ENCODE measurements around the gene GGA2. TPM values are rescaled to one million over a fixed set of nuclear protein-coding genes. Genes with fewer than 3 reads are reported as not detected.

The GGA2 gene
- total RNA-seq, 1 donor = 103 TPM

- Histone ChIP-seq H3K9me3 (ENCODE audit: low read depth, low read length) (no peaks in the 10 kb centered on the region), H3K4me3 (ENCODE audit: low read length) (no peak overlapping the region), H3K27me3 (ENCODE audit: insufficient read depth, low read length) (no peaks in the 10 kb centered on the region), H3K4me1 (ENCODE audit: insufficient read depth, low read length) (peaks cover 15% of the 10 kb centered on the region)
Measured at GRCh38 chr16:23435500-23435899, 74.8 kb downstream of the GGA2 start.

GRCh38 chr16:23434380-23434779 is 75.9 kb downstream of the GGA2 start:
- Histone ChIP-seq H3K27me3 (ENCODE audit: insufficient read depth, low read length) (no peaks in the 10 kb centered on the region), H3K4me3 (ENCODE audit: low read length) (no peak overlapping the region), H3K4me1 (ENCODE audit: insufficient read depth, low read length) (peaks cover 15% of the 10 kb centered on the region), H3K9me3 (ENCODE audit: low read depth, low read length) (no peaks in the 10 kb centered on the region)

GRCh38 chr16:23433261-23433920 is 76.9 kb downstream of the GGA2 start:
- Histone ChIP-seq H3K4me1 (ENCODE audit: insufficient read depth, low read length) (peaks cover 15% of the 10 kb centered on the region), H3K4me3 (ENCODE audit: low read length) (no peak overlapping the region), H3K27me3 (ENCODE audit: insufficient read depth, low read length) (no peaks in the 10 kb centered on the region), H3K9me3 (ENCODE audit: low read depth, low read length) (no peaks in the 10 kb centered on the region)

GRCh38 chr16:23432176-23433128 is 77.8 kb downstream of the GGA2 start:
- Histone ChIP-seq H3K4me1 (ENCODE audit: insufficient read depth, low read length) (peaks cover 15% of the 10 kb centered on the region), H3K9me3 (ENCODE audit: low read depth, low read length) (no peaks in the 10 kb centered on the region), H3K27me3 (ENCODE audit: insufficient read depth, low read length) (no peaks in the 10 kb centered on the region), H3K4me3 (ENCODE audit: low read length) (no peak overlapping the region)

GRCh38 chr16:23428351-23428750 is 81.9 kb downstream of the GGA2 start:
- H3K27me3 ChIP-seq (ENCODE audit: insufficient read depth, low read length) = no peaks in the 10 kb centered on the region
- H3K4me1 ChIP-seq (ENCODE audit: insufficient read depth, low read length) = no peaks in the 10 kb centered on the region
- H3K9me3 ChIP-seq (ENCODE audit: low read depth, low read length) = no peaks in the 10 kb centered on the region
- H3K4me3 ChIP-seq (ENCODE audit: low read length) = no peak overlapping the region

- H3K4me1 ChIP-seq (ENCODE audit: insufficient read depth, low read length) = no peaks in the 10 kb centered on the region
- no peak overlapping the region for H3K4me3 ChIP-seq (ENCODE audit: low read length)
- H3K27me3 ChIP-seq (ENCODE audit: insufficient read depth, low read length) = no peaks in the 10 kb centered on the region
- no peaks in the 10 kb centered on the region for H3K9me3 ChIP-seq (ENCODE audit: low read depth, low read length)
Measured at GRCh38 chr16:23424292-23424958, 85.9 kb downstream of the GGA2 start.

- no peaks in the 10 kb centered on the region for H3K4me1 ChIP-seq (ENCODE audit: insufficient read depth, low read length)
- H3K27me3 ChIP-seq (ENCODE audit: insufficient read depth, low read length) = no peaks in the 10 kb centered on the region
- no peak overlapping the region for H3K4me3 ChIP-seq (ENCODE audit: low read length)
- H3K9me3 ChIP-seq (ENCODE audit: low read depth, low read length) = no peaks in the 10 kb centered on the region
Measured at GRCh38 chr16:23423496-23424049, 86.7 kb downstream of the GGA2 start.

GRCh38 chr16:23420011-23420410 is 90.3 kb downstream of the GGA2 start:
- Histone ChIP-seq H3K4me1 (ENCODE audit: insufficient read depth, low read length) (no peaks in the 10 kb centered on the region), H3K27me3 (ENCODE audit: insufficient read depth, low read length) (no peaks in the 10 kb centered on the region), H3K9me3 (ENCODE audit: low read depth, low read length) (no peaks in the 10 kb centered on the region), H3K4me3 (ENCODE audit: low read length) (no peak overlapping the region)

- no peaks in the 10 kb centered on the region for H3K4me1 ChIP-seq (ENCODE audit: insufficient read depth, low read length)
- no peak overlapping the region for H3K4me3 ChIP-seq (ENCODE audit: low read length)
- no peaks in the 10 kb centered on the region for H3K27me3 ChIP-seq (ENCODE audit: insufficient read depth, low read length)
- H3K9me3 ChIP-seq (ENCODE audit: low read depth, low read length) = no peaks in the 10 kb centered on the region
Measured at GRCh38 chr16:23416816-23417215, 93.5 kb downstream of the GGA2 start.

GRCh38 chr16:23414731-23415130 is 95.6 kb downstream of the GGA2 start:
- H3K4me1 ChIP-seq (ENCODE audit: insufficient read depth, low read length) = no peaks in the 10 kb centered on the region
- no peaks in the 10 kb centered on the region for H3K9me3 ChIP-seq (ENCODE audit: low read depth, low read length)
- no peaks in the 10 kb centered on the region for H3K27me3 ChIP-seq (ENCODE audit: insufficient read depth, low read length)
- no peak overlapping the region for H3K4me3 ChIP-seq (ENCODE audit: low read length)

Other genes with a start within 250 kb of the GGA2 start
- not detected for gene SCNN1B, start 208.2 kb downstream of the GGA2 start, total RNA-seq
- gene COG7, start 57.3 kb downstream of the GGA2 start, total RNA-seq = 8.0 TPM
- 9.1 TPM for gene EARS2, start 46.9 kb upstream of the GGA2 start, total RNA-seq
- 32.6 TPM for gene UBFD1, start 47.2 kb upstream of the GGA2 start, total RNA-seq
- gene NDUFAB1, start 85.8 kb upstream of the GGA2 start, total RNA-seq = 22.7 TPM
- 10.2 TPM for gene PALB2, start 130.8 kb upstream of the GGA2 start, total RNA-seq
- gene DCTN5, start 131.0 kb upstream of the GGA2 start, total RNA-seq = 45.1 TPM
- 0.84 TPM for gene PLK1, start 168.4 kb upstream of the GGA2 start, total RNA-seq
- not detected for gene ERN2, start 202.7 kb upstream of the GGA2 start, total RNA-seq
- gene CHP2, start 244.5 kb upstream of the GGA2 start, total RNA-seq = 0.10 TPM

All from mononuclear cell (primary cell).